Measurements from ENCODE around the gene PPP1R37.

Gene PPP1R37, protein sequence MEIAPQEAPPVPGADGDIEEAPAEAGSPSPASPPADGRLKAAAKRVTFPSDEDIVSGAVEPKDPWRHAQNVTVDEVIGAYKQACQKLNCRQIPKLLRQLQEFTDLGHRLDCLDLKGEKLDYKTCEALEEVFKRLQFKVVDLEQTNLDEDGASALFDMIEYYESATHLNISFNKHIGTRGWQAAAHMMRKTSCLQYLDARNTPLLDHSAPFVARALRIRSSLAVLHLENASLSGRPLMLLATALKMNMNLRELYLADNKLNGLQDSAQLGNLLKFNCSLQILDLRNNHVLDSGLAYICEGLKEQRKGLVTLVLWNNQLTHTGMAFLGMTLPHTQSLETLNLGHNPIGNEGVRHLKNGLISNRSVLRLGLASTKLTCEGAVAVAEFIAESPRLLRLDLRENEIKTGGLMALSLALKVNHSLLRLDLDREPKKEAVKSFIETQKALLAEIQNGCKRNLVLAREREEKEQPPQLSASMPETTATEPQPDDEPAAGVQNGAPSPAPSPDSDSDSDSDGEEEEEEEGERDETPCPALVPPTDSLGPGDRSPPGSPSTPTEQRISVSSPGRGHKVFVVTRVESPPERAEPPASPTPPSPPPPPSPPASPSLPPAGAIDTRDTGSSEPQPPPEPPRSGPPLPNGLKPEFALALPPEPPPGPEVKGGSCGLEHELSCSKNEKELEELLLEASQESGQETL

GRCh38 chr19:45092747-45093678, at the start of gene PPP1R37:
TSS of gene PPP1R37 (plus strand) at chr19:45093179. CDS start at chr19:45093326, 147 bp downstream.
- peak; percentile 95 for DNase-seq

GRCh38 chr19:45045671-45046353, 47.2 kb upstream of the PPP1R37 start:
- DNase-seq: no peak

GRCh38 chr19:45046355-45046754, 46.6 kb upstream of the PPP1R37 start:
- no peak for DNase-seq

DNA sequence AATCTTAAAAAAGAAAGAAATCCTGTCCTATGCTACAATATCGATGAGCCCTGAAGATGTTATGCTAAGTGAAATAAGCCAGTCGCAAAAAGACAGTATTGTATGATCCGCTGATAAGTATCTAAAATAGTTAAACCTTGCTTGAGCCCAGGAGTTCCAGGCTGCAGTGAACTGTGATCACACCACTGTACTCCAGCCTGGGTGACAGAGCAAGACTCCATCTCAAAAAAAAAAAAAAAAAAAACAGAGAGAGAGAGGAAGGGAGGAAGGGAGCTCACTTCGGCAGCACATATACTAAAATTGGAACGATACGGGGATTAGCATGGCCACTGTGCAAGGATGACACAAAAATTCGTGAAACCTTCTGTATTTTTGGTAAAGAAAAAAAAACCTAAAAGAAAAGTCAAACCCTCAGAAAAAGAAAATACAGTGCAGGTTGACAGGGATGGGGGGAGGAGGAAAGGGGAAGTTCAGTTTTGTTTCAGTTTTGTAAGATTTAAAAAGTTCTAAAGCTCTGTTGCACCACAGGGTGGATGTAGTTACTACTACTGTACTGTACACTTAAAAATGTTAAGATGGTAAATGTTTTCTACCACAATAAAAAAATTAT, 45.7 kb upstream of the PPP1R37 start:
- DNase-seq: peak; percentile 79 to 86

DNA sequence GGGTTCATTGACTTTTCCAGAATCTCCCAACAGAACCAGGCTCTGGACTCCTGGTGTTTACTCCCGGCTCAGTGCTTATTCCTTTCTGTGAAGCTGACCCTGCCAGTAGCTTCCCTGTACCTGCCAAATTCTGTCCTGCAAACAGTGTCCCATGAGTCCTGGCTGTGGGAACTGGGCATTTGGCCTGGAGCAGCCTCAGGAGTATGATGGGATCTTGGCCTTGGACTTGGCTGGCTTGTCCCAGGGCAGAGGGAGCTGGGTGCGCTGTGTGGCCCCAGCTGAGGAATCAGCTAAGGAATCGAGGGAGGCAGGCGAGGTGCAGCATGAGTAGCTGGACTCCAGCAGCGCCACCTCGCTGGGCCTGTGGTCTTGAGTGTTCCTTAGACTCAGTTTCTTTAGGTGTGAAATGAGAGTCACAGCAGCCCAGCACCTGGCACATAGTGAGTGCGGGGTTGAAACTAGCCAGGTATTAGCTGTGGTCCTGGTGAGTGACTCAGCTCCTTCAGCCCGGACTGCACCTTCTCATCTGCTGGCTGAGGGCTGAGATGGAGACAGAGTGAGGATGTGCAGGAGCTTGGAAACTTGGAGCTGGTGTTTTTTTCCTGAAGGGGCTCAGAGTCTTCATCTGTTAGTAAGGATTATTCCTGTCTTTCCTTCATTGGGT, 43.8 kb upstream of the PPP1R37 start:
- DNase-seq: no peak

- DNase-seq: no peak
These were observed 42.9 kb upstream of the PPP1R37 start for GRCh38 chr19:45050036-45050435.

DNA sequence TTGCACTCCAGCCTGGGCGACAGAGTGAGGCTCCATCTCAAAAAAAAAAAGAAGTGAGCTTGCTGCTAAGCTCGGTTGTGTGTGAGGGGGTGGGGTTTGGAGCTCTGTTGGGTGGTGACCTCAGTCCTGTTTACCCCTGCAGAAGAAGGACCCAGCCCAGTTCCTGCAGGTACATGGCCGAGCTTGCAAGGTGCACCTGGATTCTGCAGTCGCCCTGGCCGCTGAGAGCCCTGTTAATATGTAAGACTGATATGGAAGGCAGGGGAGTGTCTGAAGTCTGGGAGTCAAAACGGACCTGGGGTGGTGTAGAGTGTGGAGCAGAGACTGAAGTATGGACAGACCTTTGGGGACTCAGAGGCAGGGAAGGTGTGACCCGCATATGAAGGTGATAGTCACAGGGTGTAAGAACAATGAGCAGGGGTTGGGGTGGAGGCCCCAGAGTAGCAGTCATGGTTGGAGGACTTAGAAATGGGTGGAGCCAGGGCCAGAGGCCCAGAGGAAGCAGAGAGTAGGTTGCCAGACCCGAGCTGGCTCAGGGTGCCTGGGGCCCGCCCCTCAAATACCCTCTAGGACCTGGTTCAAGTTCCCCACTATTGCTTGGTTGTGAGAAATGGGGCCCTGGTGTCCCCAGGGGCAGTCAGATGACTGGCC, 40.9 kb upstream of the PPP1R37 start:
- no peak for DNase-seq

- no peak for DNase-seq
These were observed 36.1 kb upstream of the PPP1R37 start for GRCh38 chr19:45056831-45057230.

DNA sequence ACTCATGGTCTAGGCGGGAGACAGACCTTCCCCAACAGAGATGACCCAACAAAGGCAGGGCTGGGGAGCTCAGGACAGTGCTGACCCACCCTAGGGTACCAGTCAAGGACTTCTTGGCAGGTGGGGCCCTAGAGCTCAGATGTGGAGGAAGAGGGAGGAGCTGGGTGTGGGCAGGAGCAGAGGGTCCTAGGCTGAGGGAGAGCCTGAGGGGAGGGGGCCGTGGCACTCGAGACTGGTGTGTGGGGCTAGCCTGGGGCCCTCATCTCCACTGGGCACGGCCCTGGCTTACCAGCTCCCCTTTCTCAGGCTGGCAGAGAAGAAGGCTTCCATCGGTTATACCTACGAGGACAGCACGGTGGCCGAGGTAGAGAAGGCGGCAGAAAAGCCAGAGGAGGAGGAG, 35.5 kb upstream of the PPP1R37 start:
- DNase-seq: no peak

DNA sequence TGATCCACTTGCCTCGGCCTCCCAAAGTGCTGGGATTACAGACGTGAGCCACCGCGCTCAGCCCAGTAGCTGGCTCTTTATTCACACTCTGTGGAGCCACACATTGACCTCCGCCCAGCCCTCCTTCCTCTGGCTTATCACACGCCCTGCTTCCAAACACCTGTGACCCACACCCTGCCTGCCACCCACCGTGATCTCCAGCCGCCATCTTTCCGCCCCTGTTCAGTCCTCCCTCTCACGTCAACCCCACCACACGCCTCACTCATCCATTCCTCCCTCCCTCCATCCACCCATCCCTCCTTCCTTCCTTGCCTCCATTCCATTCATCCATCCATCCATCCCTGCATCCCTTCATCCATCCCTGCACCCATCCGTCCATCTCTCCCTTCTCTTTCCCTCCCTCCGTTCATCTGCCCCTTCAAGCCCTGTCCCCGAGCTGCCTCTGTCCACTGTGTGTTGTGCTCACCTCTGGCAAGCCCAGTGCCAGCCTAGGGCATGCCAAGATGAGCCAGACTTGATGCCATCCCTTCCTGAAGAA, 34.3 kb upstream of the PPP1R37 start:
- DNase-seq: no peak

DNA sequence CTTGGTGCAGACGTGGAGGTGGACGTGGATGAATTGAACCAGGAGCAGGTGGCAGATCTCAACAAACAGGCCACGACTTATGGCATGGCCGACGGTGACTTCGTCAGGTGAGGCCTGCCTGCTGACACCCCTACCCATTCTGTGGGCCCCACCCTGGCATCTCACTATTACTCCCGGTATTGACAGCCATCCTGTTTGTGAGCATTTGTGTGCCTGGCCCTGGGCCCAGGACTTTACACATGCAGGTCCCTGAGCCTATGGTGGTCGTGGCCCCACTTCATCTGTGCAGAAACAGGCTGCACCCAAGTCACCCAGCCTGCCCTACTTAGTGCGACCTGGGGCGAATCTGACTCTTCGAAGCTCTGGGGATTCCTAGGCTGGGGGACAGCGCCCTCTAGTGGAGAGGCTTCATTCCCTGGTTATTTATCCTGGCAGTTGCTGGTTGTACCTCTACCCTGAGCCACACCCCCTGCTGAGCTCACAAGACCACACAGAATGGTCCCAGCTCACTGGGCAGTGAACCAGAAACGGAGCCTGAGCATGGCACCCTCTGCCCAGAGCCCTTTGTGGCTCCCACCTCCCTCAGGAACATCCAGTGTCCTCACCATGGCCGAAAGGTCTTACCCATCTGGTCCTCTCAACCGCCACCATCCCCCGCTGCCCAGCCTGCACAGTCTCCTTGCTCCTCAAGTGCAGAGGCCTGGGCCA, 33.6 kb upstream of the PPP1R37 start:
- peak; percentile 79 to 85 for DNase-seq

- DNase-seq: no peak
These were observed 31.0 kb upstream of the PPP1R37 start for GRCh38 chr19:45061965-45062364.

DNA sequence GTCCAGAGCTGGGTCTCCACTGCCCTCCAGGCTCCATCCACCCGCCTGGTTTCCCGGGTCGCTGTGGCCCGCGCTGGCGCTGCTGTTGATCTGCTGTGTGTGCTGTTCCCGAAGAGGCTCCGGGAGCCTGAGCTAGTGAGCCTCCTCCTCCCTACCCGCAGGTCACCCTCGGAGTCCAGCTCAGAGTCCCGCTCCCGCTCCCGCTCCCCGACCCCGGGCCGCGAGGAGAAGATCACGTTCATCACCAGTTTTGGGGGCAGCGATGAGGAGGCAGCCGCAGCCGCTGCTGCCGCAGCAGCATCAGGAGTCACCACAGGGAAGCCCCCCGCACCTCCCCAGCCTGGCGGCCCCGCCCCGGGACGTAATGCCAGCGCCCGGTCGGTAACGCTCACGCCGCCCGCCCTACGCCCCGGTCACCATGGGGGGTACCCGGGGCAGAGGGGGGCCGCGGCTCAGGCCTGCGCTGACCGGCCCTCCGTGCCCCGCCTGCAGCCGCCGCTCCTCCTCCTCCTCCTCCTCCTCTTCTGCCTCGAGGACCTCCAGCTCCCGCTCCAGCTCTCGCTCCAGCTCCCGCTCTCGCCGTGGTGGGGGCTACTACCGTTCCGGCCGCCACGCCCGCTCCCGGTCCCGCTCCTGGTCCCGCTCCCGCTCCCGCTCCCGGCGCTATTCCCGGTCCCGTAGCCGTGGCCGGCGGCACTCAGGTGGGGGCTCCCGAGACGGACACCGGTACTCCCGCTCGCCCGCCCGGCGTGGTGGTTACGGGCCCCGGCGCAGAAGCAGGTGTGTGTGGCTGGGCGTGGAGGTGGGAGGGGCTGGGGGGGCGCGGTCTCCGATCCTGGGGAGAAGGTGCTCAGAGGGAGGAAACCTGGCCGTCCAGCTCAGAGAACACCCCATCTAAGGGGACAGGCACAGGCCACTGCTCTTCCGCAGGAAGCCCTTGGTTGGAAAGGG, 28.9 kb upstream of the PPP1R37 start:
- no peak for DNase-seq

- no peak for DNase-seq
These were observed 25.9 kb upstream of the PPP1R37 start for GRCh38 chr19:45066921-45067661.

DNA sequence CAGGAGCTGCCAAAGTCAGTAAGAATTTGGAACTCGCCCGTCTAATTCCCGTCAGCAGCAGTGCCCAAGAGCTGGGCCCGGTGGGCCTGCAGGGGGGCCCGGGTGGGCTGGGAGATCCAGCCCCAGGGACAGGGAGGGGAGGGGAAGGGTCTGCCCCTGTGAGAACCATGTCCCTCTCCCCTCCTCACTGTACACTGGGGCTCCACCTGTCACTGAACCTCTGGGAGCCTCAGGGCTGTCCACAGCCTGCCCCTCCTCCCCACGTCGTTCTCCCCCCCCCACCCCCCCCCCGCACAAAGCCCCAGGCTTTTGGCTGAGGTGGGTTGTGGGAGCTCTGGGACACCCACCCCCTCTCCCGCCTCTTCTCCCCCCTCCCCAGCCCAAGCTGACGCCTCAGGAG, 24.9 kb upstream of the PPP1R37 start:
- no peak for DNase-seq

- DNase-seq: no peak
These were observed 23.9 kb upstream of the PPP1R37 start for GRCh38 chr19:45069056-45069455.

DNA sequence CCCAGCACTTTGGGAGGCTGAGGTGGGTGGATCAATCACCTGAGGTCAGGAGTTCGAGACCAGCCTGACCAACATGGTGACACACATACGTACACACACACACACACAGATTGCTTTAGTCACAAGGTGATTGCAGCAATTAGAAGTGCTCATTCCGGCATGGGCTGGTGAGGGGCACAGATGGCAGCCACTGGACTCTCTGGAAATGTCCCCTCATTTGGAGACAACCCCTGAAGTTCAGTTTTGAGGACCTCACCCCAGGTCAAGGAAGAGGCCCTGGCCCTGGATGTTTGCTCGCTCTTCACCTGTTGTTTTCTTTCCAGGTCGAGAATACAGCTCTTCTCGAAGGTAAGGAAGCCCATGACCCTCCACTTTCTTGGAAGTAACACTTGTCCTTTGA, 22.8 kb upstream of the PPP1R37 start:
- DNase-seq: no peak

Data from Kasumi-1 (cell line).